ENCODE measurements around the gene ARRB1.

GRCh38 chr11:75324740-75325139, 26.7 kb downstream of the ARRB1 start:
- TF ChIP-seq CTCF (IDR thresholded peaks at IDR 0.05) (no peak), POLR2A (IDR thresholded peaks at IDR 0.05) (no peak)
